ENCODE data around the gene PRKACB. TPM values are rescaled to one million over a fixed set of nuclear protein-coding genes. Genes with fewer than 3 reads are reported as not detected.

The PRKACB gene
- total RNA-seq, 1 experiment from 2014 or later: 135 TPM

- CTCF ChIA-PET: no interaction called here
Measured at GRCh38 chr1:84199257-84199656, 55.2 kb downstream of the PRKACB start.

GRCh38 chr1:84202126-84202525, 58.1 kb downstream of the PRKACB start:
- RAD21 ChIA-PET (ENCODE audit: low non-redundant PET in 1 of 2, low total read pairs in 2 of 2, uncharacterized antibody in 2 of 2, unreplicated experiment in 2 of 2): interaction anchor here in 1 of 2 experiments (0.6 kb wide), 1 partner anchor 12 kb away, joined by 8 read pairs; no protein-coding TSS in a partner anchor
- Histone ChIP-seq H3K36me3 (ENCODE audit: control insufficient read depth in 1 of 2, insufficient read depth in 2 of 2, low read length in 2 of 2) (peaks cover 22 to 26% of the 10 kb centered on the region in 2 experiments), H3K9ac (ENCODE audit: low read length) (no peak overlapping the region), H3K27me3 (ENCODE audit: insufficient read depth, low read length) (no peaks in the 10 kb centered on the region), H3K4me3 (replicated peaks in 1 of 2; ENCODE audit: low read depth in 1 of 2, low read length in 2 of 2) (no peak overlapping the region), H3K4me1 (ENCODE audit: control insufficient read depth in 1 of 2, insufficient read depth in 2 of 2, low read length in 2 of 2) (peaks cover 6 to 9% of the 10 kb centered on the region in 2 experiments; a peak in 2 of 4 replicates), H3K4me2 (ENCODE audit: low read length) (no peak overlapping the region), H3K27ac (ENCODE audit: low read depth, low read length) (no peak overlapping the region), H4K20me1 (ENCODE audit: insufficient read depth) (no peaks in the 10 kb centered on the region), H3K79me2 (ENCODE audit: insufficient read depth, low read length) (no peaks in the 10 kb centered on the region), H3K9me2 (ENCODE audit: insufficient read depth) (no peaks in the 10 kb centered on the region), H3K9me3 (ENCODE audit: control insufficient read depth in 1 of 2, insufficient read depth in 1 of 2, low read depth in 1 of 2, low read length in 2 of 2) (no peaks in the 10 kb centered on the region), H2AFZ (ENCODE audit: low read depth, low read length, poor library complexity, severe bottlenecking) (no peak overlapping the region)
- BruUV-seq (replicated peaks): no TSS peak
- CTCF ChIA-PET: no interaction called here
- ATAC-seq (no peak), DNase-seq (ENCODE audit: low read depth, low spot score) (no peak)
- TF ChIP-seq RAD21 (IDR thresholded peaks at IDR 0.05; ENCODE audit: low read depth): no peak
- TF ChIP-seq POLR2AphosphoS5 (IDR thresholded peaks at IDR 0.05; ENCODE audit: low read depth, low read length): no peak
- no peak for TF ChIP-seq JUND (IDR thresholded peaks at IDR 0.05)
- no peak for TF ChIP-seq CTCF (IDR thresholded peaks at IDR 0.05 in 2 of 3, conservative IDR thresholded peaks at IDR 0.05 in 1 of 3; ENCODE audit: borderline replicate concordance in 1 of 3, insufficient read depth in 1 of 3, low read depth in 2 of 3, low read length in 2 of 3)
- no peak for TF ChIP-seq EGR1 (IDR thresholded peaks at IDR 0.05; ENCODE audit: low read depth)
- no peak for TF ChIP-seq ZNF274 (IDR thresholded peaks at IDR 0.05; ENCODE audit: low read depth, low read length)
- POLR2A ChIA-PET: no interaction called here
- intact Hi-C loops (cut with micrococcal nuclease): no loop called here

More at GRCh38 chr1:84199257-84199656, 55.2 kb downstream of the PRKACB start:
- Histone ChIP-seq H3K27me3 (ENCODE audit: insufficient read depth, low read length) (no peaks in the 10 kb centered on the region), H3K79me2 (ENCODE audit: insufficient read depth, low read length) (no peaks in the 10 kb centered on the region), H3K9ac (ENCODE audit: low read length) (no peak overlapping the region), H3K27ac (ENCODE audit: low read depth, low read length) (no peak overlapping the region), H3K9me3 (ENCODE audit: control insufficient read depth in 1 of 2, insufficient read depth in 1 of 2, low read depth in 1 of 2, low read length in 2 of 2) (no peaks in the 10 kb centered on the region), H3K4me3 (replicated peaks in 1 of 2; ENCODE audit: low read depth in 1 of 2, low read length in 2 of 2) (no peak overlapping the region), H3K4me2 (ENCODE audit: low read length) (no peak overlapping the region), H3K36me3 (ENCODE audit: control insufficient read depth in 1 of 2, insufficient read depth in 2 of 2, low read length in 2 of 2) (peaks cover 27 to 36% of the 10 kb centered on the region in 2 experiments), H3K9me2 (ENCODE audit: insufficient read depth) (no peaks in the 10 kb centered on the region), H3K4me1 (ENCODE audit: control insufficient read depth in 1 of 2, insufficient read depth in 2 of 2, low read length in 2 of 2) (no peaks in the 10 kb centered on the region; a peak in 1 of 4 replicates), H4K20me1 (ENCODE audit: insufficient read depth) (no peaks in the 10 kb centered on the region), H2AFZ (ENCODE audit: low read depth, low read length, poor library complexity, severe bottlenecking) (no peak overlapping the region)
- TF ChIP-seq POLR2AphosphoS5 (IDR thresholded peaks at IDR 0.05; ENCODE audit: low read depth, low read length): no peak
- no peak for TF ChIP-seq EZH2phosphoT487 (IDR thresholded peaks at IDR 0.05; ENCODE audit: borderline replicate concordance)
- no peak for TF ChIP-seq CEBPB (IDR thresholded peaks at IDR 0.05; ENCODE audit: low read depth)
- no peak for TF ChIP-seq MAX (IDR thresholded peaks at IDR 0.05)
- BruUV-seq (replicated peaks): no TSS peak
- intact Hi-C loops (cut with micrococcal nuclease): no loop called here
- POLR2A ChIA-PET: no interaction called here
- ATAC-seq (no peak), DNase-seq (ENCODE audit: low read depth, low spot score) (no peak)
- RAD21 ChIA-PET (ENCODE audit: low non-redundant PET in 1 of 2, low total read pairs in 2 of 2, uncharacterized antibody in 2 of 2, unreplicated experiment in 2 of 2): no interaction called here

All from HCT116 (cell line).